ENCODE data around the gene PMPCB.

The PMPCB gene

GRCh38 chr7:103297837-103298179, 573 bp downstream of the PMPCB start:
- Histone ChIP-seq H3K27me3 (replicated peaks in 2 of 5; ENCODE audit: control insufficient read depth in 4 of 5, insufficient read depth in 5 of 5, low read length in 4 of 5) (no peaks in the 10 kb centered on the region), H3K9me3 (ENCODE audit: control extremely low read depth in 1 of 5, control insufficient read depth in 4 of 5, insufficient read depth in 2 of 5, low read depth in 1 of 5, low read length in 4 of 5) (no peaks in the 10 kb centered on the region), H3K36me3 (ENCODE audit: control insufficient read depth in 4 of 4, insufficient read depth in 4 of 4, low read length in 3 of 4) (peaks cover 0 to 37% (median 22%) of the 10 kb centered on the region in 4 experiments), H3K4me3 (ENCODE audit: control insufficient read depth in 1 of 7, extremely low read depth in 1 of 7, insufficient read depth in 4 of 7, low read depth in 2 of 7, low read length in 6 of 7) (peak overlapping the region; percentile 68 to 94 (median 89)), H3K27ac (ENCODE audit: insufficient read depth in 1 of 2, low read depth in 1 of 2, low read length in 2 of 2, poor library complexity in 1 of 2, severe bottlenecking in 2 of 2) (peak overlapping the region; percentile 60 to 88), H3K4me1 (ENCODE audit: control extremely low read depth in 1 of 4, control insufficient read depth in 4 of 4, insufficient read depth in 4 of 4, low read length in 3 of 4) (peaks cover 2 to 15% (median 7%) of the 10 kb centered on the region in 4 experiments)
- DNase-seq, result no peak
- ChIA-PET CTCF (interaction anchor here (1.2 to 3.1 kb wide), 4 partner anchors 10 to 109 kb away, joined by 3 to 13 read pairs (median 6); no protein-coding TSS in a partner anchor), POLR2A (no interaction called here)
- 0% methylated on average over 4 of the region's 7 CpGs for WGBS (ENCODE audit: insufficient coverage)

GRCh38 chr7:103299660-103300059, 2.4 kb downstream of the PMPCB start:
- DNase-seq, result no peak
- Histone ChIP-seq H3K27ac (ENCODE audit: insufficient read depth in 1 of 2, low read depth in 1 of 2, low read length in 2 of 2, poor library complexity in 1 of 2, severe bottlenecking in 2 of 2) (peak overlapping the region in 1 of 2 experiments; percentile 10), H3K4me3 (ENCODE audit: control insufficient read depth in 1 of 7, extremely low read depth in 1 of 7, insufficient read depth in 4 of 7, low read depth in 2 of 7, low read length in 6 of 7) (no peak overlapping the region), H3K9me3 (ENCODE audit: control extremely low read depth in 1 of 5, control insufficient read depth in 4 of 5, insufficient read depth in 2 of 5, low read depth in 1 of 5, low read length in 4 of 5) (no peaks in the 10 kb centered on the region), H3K27me3 (replicated peaks in 2 of 5; ENCODE audit: control insufficient read depth in 4 of 5, insufficient read depth in 5 of 5, low read length in 4 of 5) (no peaks in the 10 kb centered on the region), H3K4me1 (ENCODE audit: control extremely low read depth in 1 of 4, control insufficient read depth in 4 of 4, insufficient read depth in 4 of 4, low read length in 3 of 4) (peaks cover 2 to 15% (median 7%) of the 10 kb centered on the region in 4 experiments), H3K36me3 (ENCODE audit: control insufficient read depth in 4 of 4, insufficient read depth in 4 of 4, low read length in 3 of 4) (peaks cover 7 to 55% (median 31%) of the 10 kb centered on the region in 4 experiments)
- 100% methylated on average over 1 of the region's 6 CpGs for WGBS (ENCODE audit: insufficient coverage)
- CTCF ChIA-PET, result interaction anchor here (1.1 kb wide), 2 partner anchors 12 to 13 kb away, joined by 3 read pairs; no protein-coding TSS in a partner anchor
- POLR2A ChIA-PET, result no interaction called here

GRCh38 chr7:103301441-103301840, 4.2 kb downstream of the PMPCB start:
- ChIA-PET POLR2A (no interaction called here), CTCF (interaction anchor here (0.6 to 1.4 kb wide), 3 partner anchors 16 to 113 kb away, joined by 3 read pairs; no protein-coding TSS in a partner anchor)
- Histone ChIP-seq H3K4me3 (ENCODE audit: control insufficient read depth in 1 of 7, extremely low read depth in 1 of 7, insufficient read depth in 4 of 7, low read depth in 2 of 7, low read length in 6 of 7) (no peak overlapping the region), H3K36me3 (ENCODE audit: control insufficient read depth in 4 of 4, insufficient read depth in 4 of 4, low read length in 3 of 4) (peaks cover 15 to 72% (median 39%) of the 10 kb centered on the region in 4 experiments), H3K9me3 (ENCODE audit: control extremely low read depth in 1 of 5, control insufficient read depth in 4 of 5, insufficient read depth in 2 of 5, low read depth in 1 of 5, low read length in 4 of 5) (no peaks in the 10 kb centered on the region), H3K27ac (ENCODE audit: insufficient read depth in 1 of 2, low read depth in 1 of 2, low read length in 2 of 2, poor library complexity in 1 of 2, severe bottlenecking in 2 of 2) (no peak overlapping the region), H3K27me3 (replicated peaks in 2 of 5; ENCODE audit: control insufficient read depth in 4 of 5, insufficient read depth in 5 of 5, low read length in 4 of 5) (no peaks in the 10 kb centered on the region), H3K4me1 (ENCODE audit: control extremely low read depth in 1 of 4, control insufficient read depth in 4 of 4, insufficient read depth in 4 of 4, low read length in 3 of 4) (peaks cover 2 to 15% (median 7%) of the 10 kb centered on the region in 4 experiments)
- DNase-seq, result no peak
- WGBS (ENCODE audit: insufficient coverage), result no CpG with 5 or more reads among the region's 2 CpGs

GRCh38 chr7:103307503-103308231, 10.4 kb downstream of the PMPCB start:
- no peaks in the 10 kb centered on the region for H3K27me3 ChIP-seq (replicated peaks in 2 of 5; ENCODE audit: control insufficient read depth in 4 of 5, insufficient read depth in 5 of 5, low read length in 4 of 5)
- peak in 1 of 3 donors; percentile 8 for DNase-seq
- CTCF ChIA-PET, result interaction anchor here (0.8 to 1.8 kb wide), 2 partner anchors 10 to 97 kb away, joined by 4 to 13 read pairs; partner anchors contain the start of gene PMPCB
- no peak overlapping the region for H3K27ac ChIP-seq (ENCODE audit: insufficient read depth in 1 of 2, low read depth in 1 of 2, low read length in 2 of 2, poor library complexity in 1 of 2, severe bottlenecking in 2 of 2)
- H3K9me3 ChIP-seq (ENCODE audit: control extremely low read depth in 1 of 5, control insufficient read depth in 4 of 5, insufficient read depth in 2 of 5, low read depth in 1 of 5, low read length in 4 of 5), result no peaks in the 10 kb centered on the region
- POLR2A ChIA-PET, result no interaction called here
- H3K36me3 ChIP-seq (ENCODE audit: control insufficient read depth in 4 of 4, insufficient read depth in 4 of 4, low read length in 3 of 4), result peaks cover 22 to 94% (median 49%) of the 10 kb centered on the region in 4 experiments
- H3K4me1 ChIP-seq (ENCODE audit: control extremely low read depth in 1 of 4, control insufficient read depth in 4 of 4, insufficient read depth in 4 of 4, low read length in 3 of 4), result no peaks in the 10 kb centered on the region
- WGBS (ENCODE audit: insufficient coverage), result 100% methylated on average over 1 of the region's 3 CpGs
- no peak overlapping the region for H3K4me3 ChIP-seq (ENCODE audit: control insufficient read depth in 1 of 7, extremely low read depth in 1 of 7, insufficient read depth in 4 of 7, low read depth in 2 of 7, low read length in 6 of 7)

- ChIA-PET CTCF (no interaction called here), POLR2A (no interaction called here)
- DNase-seq, result no peak
- H3K27ac ChIP-seq (ENCODE audit: insufficient read depth in 1 of 2, low read depth in 1 of 2, low read length in 2 of 2, poor library complexity in 1 of 2, severe bottlenecking in 2 of 2), result no peak overlapping the region
- H3K4me3 ChIP-seq (ENCODE audit: control insufficient read depth in 1 of 7, extremely low read depth in 1 of 7, insufficient read depth in 4 of 7, low read depth in 2 of 7, low read length in 6 of 7), result no peak overlapping the region
- WGBS (ENCODE audit: insufficient coverage), result 100% methylated on average over 2 of the region's 2 CpGs
- no peaks in the 10 kb centered on the region for H3K4me1 ChIP-seq (ENCODE audit: control extremely low read depth in 1 of 4, control insufficient read depth in 4 of 4, insufficient read depth in 4 of 4, low read length in 3 of 4)
- H3K9me3 ChIP-seq (ENCODE audit: control extremely low read depth in 1 of 5, control insufficient read depth in 4 of 5, insufficient read depth in 2 of 5, low read depth in 1 of 5, low read length in 4 of 5), result no peaks in the 10 kb centered on the region
- H3K27me3 ChIP-seq (replicated peaks in 2 of 5; ENCODE audit: control insufficient read depth in 4 of 5, insufficient read depth in 5 of 5, low read length in 4 of 5), result no peaks in the 10 kb centered on the region
- peaks cover 42 to 95% (median 66%) of the 10 kb centered on the region in 4 experiments for H3K36me3 ChIP-seq (ENCODE audit: control insufficient read depth in 4 of 4, insufficient read depth in 4 of 4, low read length in 3 of 4)
Measured at GRCh38 chr7:103314852-103315251, 17.6 kb downstream of the PMPCB start.

GRCh38 chr7:103316380-103316941, 19.2 kb downstream of the PMPCB start:
- Histone ChIP-seq H3K27me3 (replicated peaks in 2 of 5; ENCODE audit: control insufficient read depth in 4 of 5, insufficient read depth in 5 of 5, low read length in 4 of 5) (no peaks in the 10 kb centered on the region), H3K9me3 (ENCODE audit: control extremely low read depth in 1 of 5, control insufficient read depth in 4 of 5, insufficient read depth in 2 of 5, low read depth in 1 of 5, low read length in 4 of 5) (no peaks in the 10 kb centered on the region), H3K27ac (ENCODE audit: insufficient read depth in 1 of 2, low read depth in 1 of 2, low read length in 2 of 2, poor library complexity in 1 of 2, severe bottlenecking in 2 of 2) (no peak overlapping the region), H3K36me3 (ENCODE audit: control insufficient read depth in 4 of 4, insufficient read depth in 4 of 4, low read length in 3 of 4) (peaks cover 38 to 91% (median 60%) of the 10 kb centered on the region in 4 experiments), H3K4me3 (ENCODE audit: control insufficient read depth in 1 of 7, extremely low read depth in 1 of 7, insufficient read depth in 4 of 7, low read depth in 2 of 7, low read length in 6 of 7) (no peak overlapping the region), H3K4me1 (ENCODE audit: control extremely low read depth in 1 of 4, control insufficient read depth in 4 of 4, insufficient read depth in 4 of 4, low read length in 3 of 4) (no peaks in the 10 kb centered on the region)
- ChIA-PET POLR2A (interaction anchor here (0.6 kb wide), 1 partner anchor 1576 kb away, joined by 3 read pairs; no protein-coding TSS in a partner anchor), CTCF (interaction anchor here (1.3 kb wide), 1 partner anchor 12 kb away, joined by 3 read pairs; no protein-coding TSS in a partner anchor)
- DNase-seq, result no peak
- WGBS (ENCODE audit: insufficient coverage), result no CpG with 5 or more reads among the region's 2 CpGs

- Histone ChIP-seq H3K4me1 (ENCODE audit: control extremely low read depth in 1 of 4, control insufficient read depth in 4 of 4, insufficient read depth in 4 of 4, low read length in 3 of 4) (no peaks in the 10 kb centered on the region), H3K27ac (ENCODE audit: insufficient read depth in 1 of 2, low read depth in 1 of 2, low read length in 2 of 2, poor library complexity in 1 of 2, severe bottlenecking in 2 of 2) (no peak overlapping the region), H3K36me3 (ENCODE audit: control insufficient read depth in 4 of 4, insufficient read depth in 4 of 4, low read length in 3 of 4) (peaks cover 40 to 89% (median 59%) of the 10 kb centered on the region in 4 experiments), H3K27me3 (replicated peaks in 2 of 5; ENCODE audit: control insufficient read depth in 4 of 5, insufficient read depth in 5 of 5, low read length in 4 of 5) (no peaks in the 10 kb centered on the region), H3K9me3 (ENCODE audit: control extremely low read depth in 1 of 5, control insufficient read depth in 4 of 5, insufficient read depth in 2 of 5, low read depth in 1 of 5, low read length in 4 of 5) (no peaks in the 10 kb centered on the region), H3K4me3 (ENCODE audit: control insufficient read depth in 1 of 7, extremely low read depth in 1 of 7, insufficient read depth in 4 of 7, low read depth in 2 of 7, low read length in 6 of 7) (no peak overlapping the region)
- DNase-seq, result no peak
- ChIA-PET CTCF (interaction anchor here (0.6 kb wide), 1 partner anchor 16 kb away, joined by 3 read pairs; no protein-coding TSS in a partner anchor), POLR2A (interaction anchor here (0.6 to 0.8 kb wide), 2 partner anchors 17 to 1576 kb away, joined by 3 read pairs; no protein-coding TSS in a partner anchor)
Measured at GRCh38 chr7:103317009-103317408, 19.8 kb downstream of the PMPCB start.

All from common myeloid progenitor, CD34-positive (primary cell).